Measurements from ENCODE around the gene PIGZ. TPM values are rescaled to one million over a fixed set of nuclear protein-coding genes. Genes with fewer than 3 reads are reported as not detected.

Gene PIGZ
- total RNA-seq, 2 donors from 2014 or later, result 4.7 to 11.3 TPM

GRCh38 chr3:196942226-196942914 lies 26.3 kb downstream of the PIGZ start, which contains the start of gene NCBP2:
Gene NCBP2, minus strand, starts transcription at chr3:196942528. Its CDS starts 25 bp downstream, at chr3:196942503.
- H3K4me1 ChIP-seq (replicated peaks), result peaks cover 8% of the 10 kb centered on the region
- H3K27ac ChIP-seq, result peak within 1 kb of the TSS; percentile 87 to 89
- TF ChIP-seq POLR2A (IDR thresholded peaks at IDR 0.05) (peak; percentile 47), POLR2AphosphoS5 (IDR thresholded peaks at IDR 0.05) (peak; percentile 100), CTCF (IDR thresholded peaks at IDR 0.05) (peak; percentile 12 to 81 (median 50))
- under 1% methylated on average over 72 of the region's 77 CpGs for WGBS
- peak within 1 kb of the TSS; percentile 90 to 100 for H3K4me3 ChIP-seq
- peaks cover 2% of the 10 kb centered on the region in 2 donors for H3K36me3 ChIP-seq
- no peaks in the 10 kb centered on the region for H3K27me3 ChIP-seq (replicated peaks; ENCODE audit: insufficient read depth)
- intact Hi-C loops (cut with DNase I), result loop anchor here (5.0 kb wide), 1 partner anchor 75 kb away; the partner anchor contains the start of gene SENP5
- peak; percentile 96 for DNase-seq (ENCODE audit: low spot score)
- no peaks in the 10 kb centered on the region for H3K9me3 ChIP-seq

- Histone ChIP-seq H3K27ac (peak overlapping the region; percentile 87 to 89), H3K9me3 (no peaks in the 10 kb centered on the region), H3K36me3 (peaks cover 2 to 5% of the 10 kb centered on the region in 2 donors), H3K4me1 (replicated peaks) (peaks cover 8% of the 10 kb centered on the region), H3K27me3 (replicated peaks; ENCODE audit: insufficient read depth) (no peaks in the 10 kb centered on the region), H3K4me3 (peak overlapping the region; percentile 90 to 100)
- TF ChIP-seq CTCF (IDR thresholded peaks at IDR 0.05), result no peak
- TF ChIP-seq POLR2A (IDR thresholded peaks at IDR 0.05), result no peak
- no peak for TF ChIP-seq POLR2AphosphoS5 (IDR thresholded peaks at IDR 0.05)
- no peak for DNase-seq (ENCODE audit: low spot score)
- 1% methylated on average over 30 of the region's 31 CpGs for WGBS
- intact Hi-C loops (cut with DNase I), result loop anchor here (5.0 kb wide), 1 partner anchor 74 kb away; the partner anchor contains the start of gene SENP5
Measured at GRCh38 chr3:196941729-196942225, 26.9 kb downstream of the PIGZ start.

GRCh38 chr3:196938576-196938975 lies 30.1 kb downstream of the PIGZ start:
- no peak overlapping the region for H3K27ac ChIP-seq
- WGBS, result 84% methylated on average over 5 of the region's 5 CpGs
- no peak overlapping the region for H3K4me3 ChIP-seq
- H3K4me1 ChIP-seq (replicated peaks), result peaks cover 7% of the 10 kb centered on the region
- no peak for DNase-seq (ENCODE audit: low spot score)
- intact Hi-C loops (cut with DNase I), result no loop called here
- H3K27me3 ChIP-seq (replicated peaks; ENCODE audit: insufficient read depth), result no peaks in the 10 kb centered on the region
- peaks cover 2 to 5% of the 10 kb centered on the region in 2 donors for H3K36me3 ChIP-seq
- no peaks in the 10 kb centered on the region for H3K9me3 ChIP-seq
- TF ChIP-seq CTCF (IDR thresholded peaks at IDR 0.05) (no peak), POLR2AphosphoS5 (IDR thresholded peaks at IDR 0.05) (no peak), POLR2A (IDR thresholded peaks at IDR 0.05) (no peak)

- Histone ChIP-seq H3K27ac (no peak overlapping the region), H3K9me3 (no peaks in the 10 kb centered on the region), H3K4me1 (replicated peaks) (peaks cover 3% of the 10 kb centered on the region), H3K27me3 (replicated peaks; ENCODE audit: insufficient read depth) (no peaks in the 10 kb centered on the region), H3K4me3 (no peak overlapping the region), H3K36me3 (peaks cover 2 to 5% of the 10 kb centered on the region in 2 donors)
- 86% methylated on average over 2 of the region's 2 CpGs for WGBS
- no peak for TF ChIP-seq POLR2A (IDR thresholded peaks at IDR 0.05)
- TF ChIP-seq POLR2AphosphoS5 (IDR thresholded peaks at IDR 0.05), result no peak
- no peak for TF ChIP-seq CTCF (IDR thresholded peaks at IDR 0.05)
- no peak for DNase-seq (ENCODE audit: low spot score)
- intact Hi-C loops (cut with DNase I), result no loop called here
Measured at GRCh38 chr3:196938124-196938523, 30.5 kb downstream of the PIGZ start.
